HG03097 (cell line): ENCODE data around the gene NYNRIN.
A peak's percentile ranks its signal among the peaks of the same experiment; 100 is the strongest.

Experiments
- ATAC-seq: cut with Tn5 transposase; IDR thresholded peaks from one replicate; pipeline ENCODE4 v1.9.1; 2021; ENCODE audit not compliant: unreplicated experiment, low FRiP score

NYNRIN gene

GRCh38 chr14:24429395-24430142 lies 30.8 kb downstream of the NYNRIN start, which contains the start of the genes CBLN3 and KHNYN:
Gene CBLN3 (minus strand): TSS chr14:24429668. CDS start chr14:24429054, 614 bp downstream.
Gene KHNYN (plus strand): TSS chr14:24429954. CDS start chr14:24430731, 777 bp downstream.
- peak; percentile 62 for ATAC-seq

GRCh38 chr14:24430143-24430681 lies 31.4 kb downstream of the NYNRIN start:
- ATAC-seq: peak; percentile 38

- ATAC-seq: peak; percentile 33
These were observed 32.1 kb downstream of the NYNRIN start for GRCh38 chr14:24430682-24431568.

- peak; percentile 49 for ATAC-seq
These were observed 32.9 kb downstream of the NYNRIN start for GRCh38 chr14:24431569-24432258.

- no peak for ATAC-seq
These were observed 33.7 kb downstream of the NYNRIN start for GRCh38 chr14:24432259-24433131.

GRCh38 chr14:24434036-24434435 lies 35.2 kb downstream of the NYNRIN start:
- no peak for ATAC-seq

GRCh38 chr14:24434676-24435075 lies 35.9 kb downstream of the NYNRIN start:
- no peak for ATAC-seq

GRCh38 chr14:24435192-24435810 lies 36.5 kb downstream of the NYNRIN start:
- no peak for ATAC-seq

GRCh38 chr14:24435998-24436354 lies 37.2 kb downstream of the NYNRIN start:
- ATAC-seq: no peak

GRCh38 chr14:24436355-24437019 lies 37.7 kb downstream of the NYNRIN start:
- ATAC-seq: no peak

GRCh38 chr14:24437020-24437735 lies 38.4 kb downstream of the NYNRIN start:
- no peak for ATAC-seq

GRCh38 chr14:24437736-24438067 lies 38.9 kb downstream of the NYNRIN start:
- ATAC-seq: no peak

GRCh38 chr14:24438223-24439097 lies 39.7 kb downstream of the NYNRIN start:
- no peak for ATAC-seq

GRCh38 chr14:24439257-24439656 lies 40.5 kb downstream of the NYNRIN start:
- ATAC-seq: no peak

- no peak for ATAC-seq
These were observed 41.2 kb downstream of the NYNRIN start for GRCh38 chr14:24439830-24440605.

GRCh38 chr14:24440606-24441399 lies 42.0 kb downstream of the NYNRIN start:
- no peak for ATAC-seq
